ENCODE data around the gene BMP2K. TPM values are rescaled to one million over a fixed set of nuclear protein-coding genes. Genes with fewer than 3 reads are reported as not detected.

BMP2K gene
- total and polyA plus RNA-seq, 2 donors (not counting 1 experiment from before 2014, with no cell fraction given) = 54.8 to 126 TPM

- H3K9ac ChIP-seq (ENCODE audit: insufficient read depth, low read length) = no peak overlapping the region
- H3K4me1 ChIP-seq (ENCODE audit: control insufficient read depth, extremely low read depth, insufficient read depth, low read length) = peaks cover 21% of the 10 kb centered on the region
- no peak overlapping the region for H3K27ac ChIP-seq (ENCODE audit: insufficient read depth, low read length)
- DNase-seq (ENCODE audit: low read depth in 2 of 2) = no peak
- H4K20me1 ChIP-seq (ENCODE audit: control insufficient read depth, extremely low read depth, insufficient read depth, low read length) = no peaks in the 10 kb centered on the region
- H3K4me3 ChIP-seq (replicated peaks in 1 of 4; ENCODE audit: control extremely low read depth in 1 of 4, insufficient read depth in 1 of 4, low read depth in 3 of 4, low read length in 4 of 4) = no peak overlapping the region
- no peaks in the 10 kb centered on the region for H3K9me3 ChIP-seq (ENCODE audit: control insufficient read depth, insufficient read depth, low read depth, low read length)
- H3K27me3 ChIP-seq (ENCODE audit: control insufficient read depth, insufficient read depth, low read length) = no peaks in the 10 kb centered on the region
- no peaks in the 10 kb centered on the region for H3K36me3 ChIP-seq (ENCODE audit: control insufficient read depth, insufficient read depth, low read length)
- H2AFZ ChIP-seq (ENCODE audit: low read length) = no peak overlapping the region
- no peaks in the 10 kb centered on the region for H3K79me2 ChIP-seq (ENCODE audit: control insufficient read depth, insufficient read depth, low read length)
- TF ChIP-seq EZH2 (IDR thresholded peaks at IDR 0.05; ENCODE audit: low read length, missing control alignments) (no peak), CTCF (conservative IDR thresholded peaks at IDR 0.05 in 1 of 2, IDR thresholded peaks at IDR 0.05 in 1 of 2; ENCODE audit: low read depth in 1 of 2, low read length in 2 of 2) (no peak)
- no peak overlapping the region for H3K4me2 ChIP-seq (ENCODE audit: extremely low read depth, insufficient read depth, low read length)
These were observed 8.8 kb upstream of the BMP2K start for GRCh38 chr4:78767350-78767749.

GRCh38 chr4:78768452-78769180 is 7.5 kb upstream of the BMP2K start:
- H3K27me3 ChIP-seq (ENCODE audit: control insufficient read depth, insufficient read depth, low read length) = no peaks in the 10 kb centered on the region
- peak overlapping the region; percentile 23 for H3K4me2 ChIP-seq (ENCODE audit: extremely low read depth, insufficient read depth, low read length)
- H3K27ac ChIP-seq (ENCODE audit: insufficient read depth, low read length) = peak overlapping the region; percentile 35
- no peaks in the 10 kb centered on the region for H3K36me3 ChIP-seq (ENCODE audit: control insufficient read depth, insufficient read depth, low read length)
- H4K20me1 ChIP-seq (ENCODE audit: control insufficient read depth, extremely low read depth, insufficient read depth, low read length) = no peaks in the 10 kb centered on the region
- H3K9ac ChIP-seq (ENCODE audit: insufficient read depth, low read length) = no peak overlapping the region
- no peak overlapping the region for H3K4me3 ChIP-seq (replicated peaks in 1 of 4; ENCODE audit: control extremely low read depth in 1 of 4, insufficient read depth in 1 of 4, low read depth in 3 of 4, low read length in 4 of 4)
- H2AFZ ChIP-seq (ENCODE audit: low read length) = no peak overlapping the region
- H3K79me2 ChIP-seq (ENCODE audit: control insufficient read depth, insufficient read depth, low read length) = no peaks in the 10 kb centered on the region
- peaks cover 21% of the 10 kb centered on the region for H3K4me1 ChIP-seq (ENCODE audit: control insufficient read depth, extremely low read depth, insufficient read depth, low read length)
- TF ChIP-seq EZH2 (IDR thresholded peaks at IDR 0.05; ENCODE audit: low read length, missing control alignments) = no peak
- TF ChIP-seq CTCF (conservative IDR thresholded peaks at IDR 0.05 in 1 of 2, IDR thresholded peaks at IDR 0.05 in 1 of 2; ENCODE audit: low read depth in 1 of 2, low read length in 2 of 2) = no peak
- no peaks in the 10 kb centered on the region for H3K9me3 ChIP-seq (ENCODE audit: control insufficient read depth, insufficient read depth, low read depth, low read length)
- DNase-seq (ENCODE audit: low read depth in 2 of 2) = peak; percentile 46 to 53

DNA sequence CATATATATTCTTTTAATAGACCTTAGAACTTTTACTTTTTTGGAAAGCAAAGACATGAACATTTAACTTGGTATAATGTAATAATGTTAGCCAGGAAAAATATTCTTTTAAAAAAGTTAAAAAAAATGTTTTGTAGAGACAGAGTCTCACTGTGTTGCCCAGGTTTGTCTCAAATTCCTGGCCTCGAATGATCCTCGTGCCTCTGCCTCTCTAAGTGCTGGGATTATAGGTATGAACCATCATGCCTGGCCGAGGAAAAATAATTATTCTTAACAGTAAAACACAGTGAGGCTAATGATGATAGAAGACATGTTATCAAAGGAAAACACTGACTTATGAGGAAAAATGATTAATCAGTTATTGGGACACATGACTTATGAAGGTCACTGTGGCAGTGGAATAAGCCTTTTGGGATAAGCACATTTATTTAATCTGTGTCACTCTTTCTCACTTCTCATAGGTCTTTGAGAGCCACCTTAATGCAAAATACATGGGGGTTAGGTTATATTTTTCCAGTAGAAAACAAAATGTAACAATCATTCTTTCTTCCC is 6.0 kb upstream of the BMP2K start:
- Histone ChIP-seq H3K79me2 (ENCODE audit: control insufficient read depth, insufficient read depth, low read length) (no peaks in the 10 kb centered on the region), H3K9me3 (ENCODE audit: control insufficient read depth, insufficient read depth, low read depth, low read length) (no peaks in the 10 kb centered on the region), H3K9ac (ENCODE audit: insufficient read depth, low read length) (no peak overlapping the region), H2AFZ (ENCODE audit: low read length) (no peak overlapping the region), H3K4me3 (replicated peaks in 1 of 4; ENCODE audit: control extremely low read depth in 1 of 4, insufficient read depth in 1 of 4, low read depth in 3 of 4, low read length in 4 of 4) (no peak overlapping the region), H3K4me1 (ENCODE audit: control insufficient read depth, extremely low read depth, insufficient read depth, low read length) (peaks cover 22% of the 10 kb centered on the region), H3K36me3 (ENCODE audit: control insufficient read depth, insufficient read depth, low read length) (no peaks in the 10 kb centered on the region), H4K20me1 (ENCODE audit: control insufficient read depth, extremely low read depth, insufficient read depth, low read length) (no peaks in the 10 kb centered on the region), H3K27ac (ENCODE audit: insufficient read depth, low read length) (no peak overlapping the region), H3K27me3 (ENCODE audit: control insufficient read depth, insufficient read depth, low read length) (no peaks in the 10 kb centered on the region), H3K4me2 (ENCODE audit: extremely low read depth, insufficient read depth, low read length) (no peak overlapping the region)
- DNase-seq (ENCODE audit: low read depth in 2 of 2) = no peak
- TF ChIP-seq CTCF (conservative IDR thresholded peaks at IDR 0.05 in 1 of 2, IDR thresholded peaks at IDR 0.05 in 1 of 2; ENCODE audit: low read depth in 1 of 2, low read length in 2 of 2) (no peak), EZH2 (IDR thresholded peaks at IDR 0.05; ENCODE audit: low read length, missing control alignments) (no peak)
